Measurements from ENCODE around the gene CPEB3.
"Not testable (repeated sequence)": the region's sequence is repeated elsewhere in the genome, so short reads cannot be mapped to it uniquely, and the experiment has no call there.

Gene CPEB3

GRCh38 chr10:92267343-92267742, 23.5 kb downstream of the CPEB3 start:
- DNase-seq (ENCODE audit: low read depth), result no peak

GRCh38 chr10:92265687-92266258, 25.1 kb downstream of the CPEB3 start:
- DNase-seq (ENCODE audit: low read depth), result no peak

- DNase-seq (ENCODE audit: low read depth), result no peak
These were observed 26.6 kb downstream of the CPEB3 start for GRCh38 chr10:92264249-92264648.

- DNase-seq (ENCODE audit: low read depth), result no peak
These were observed 27.5 kb downstream of the CPEB3 start for GRCh38 chr10:92263396-92263795.

GRCh38 chr10:92248566-92248965, 42.3 kb downstream of the CPEB3 start:
- DNase-seq (ENCODE audit: low read depth), result no peak

- no peak for DNase-seq (ENCODE audit: low read depth)
These were observed 46.1 kb downstream of the CPEB3 start for GRCh38 chr10:92244796-92245195.

- DNase-seq (ENCODE audit: low read depth), result peak; percentile 19
These were observed 47.8 kb downstream of the CPEB3 start for GRCh38 chr10:92242910-92243671.

GRCh38 chr10:92242380-92242779, 48.5 kb downstream of the CPEB3 start:
- DNase-seq (ENCODE audit: low read depth), result no peak

GRCh38 chr10:92241501-92241900, 49.4 kb downstream of the CPEB3 start:
- DNase-seq (ENCODE audit: low read depth), result no peak

- no peak for DNase-seq (ENCODE audit: low read depth)
These were observed 49.7 kb downstream of the CPEB3 start for GRCh38 chr10:92241158-92241500.

- DNase-seq (ENCODE audit: low read depth), result no peak
These were observed 50.4 kb downstream of the CPEB3 start for GRCh38 chr10:92240289-92241157.

GRCh38 chr10:92239600-92240288, 51.1 kb downstream of the CPEB3 start:
- peak; percentile 15 for DNase-seq (ENCODE audit: low read depth)

- no peak for DNase-seq (ENCODE audit: low read depth)
These were observed 51.7 kb downstream of the CPEB3 start for GRCh38 chr10:92239151-92239599.

GRCh38 chr10:92238586-92239098, 52.2 kb downstream of the CPEB3 start:
- DNase-seq (ENCODE audit: low read depth), result no peak

GRCh38 chr10:92238054-92238585, 52.8 kb downstream of the CPEB3 start:
- DNase-seq (ENCODE audit: low read depth), result no peak

- DNase-seq (ENCODE audit: low read depth), result no peak
These were observed 59.7 kb downstream of the CPEB3 start for GRCh38 chr10:92231196-92231595.

- no peak for DNase-seq (ENCODE audit: low read depth)
These were observed 68.1 kb downstream of the CPEB3 start for GRCh38 chr10:92222603-92223262.

GRCh38 chr10:92219559-92219958, 71.3 kb downstream of the CPEB3 start:
- no peak for DNase-seq (ENCODE audit: low read depth)

GRCh38 chr10:92218569-92218968, 72.3 kb downstream of the CPEB3 start:
- no peak for DNase-seq (ENCODE audit: low read depth)

GRCh38 chr10:92216608-92217007, 74.3 kb downstream of the CPEB3 start:
- DNase-seq (ENCODE audit: low read depth), result not testable (repeated sequence)

GRCh38 chr10:92215222-92215621, 75.7 kb downstream of the CPEB3 start:
- not testable (repeated sequence) for DNase-seq (ENCODE audit: low read depth)
